Activated CD8-positive, alpha-beta T cell treated with anti-CD3 and anti-CD28 coated beads for 36 hours (primary cell): Measurements from ENCODE around the gene CRTC2. TPM values are rescaled to one million over a fixed set of nuclear protein-coding genes. Genes with fewer than 3 reads are reported as not detected.

ENCODE experiments used
- ATAC-seq: fragments of 200-7000 bp; cut with Tn5 transposase; one replicate; pipeline ENCODE4 v1.10.0; 2021; ENCODE audit warnings: mild to moderate bottlenecking, moderate library complexity
- CTCF ChIA-PET: fragments of 350-600 bp; sonication (Branson Sonifier 250); formaldehyde crosslinking; loops from one replicate; lab custom pipeline; 2021; ENCODE audit warnings: antibody characterized with exemption; lab: Charles Lee
- POLR2A ChIA-PET: fragments of 350-600 bp; sonication (Branson Sonifier 250); formaldehyde crosslinking; loops from one replicate; lab custom pipeline; 2021; ENCODE audit warnings: antibody characterized with exemption; lab: Charles Lee
- DNase-seq: peaks from one replicate; pipeline ENCODE4 v3.0.0-alpha.2; 2020
- H3K27ac Mint-ChIP-seq: one replicate; pipeline ENCODE4 v1.8.0; 2021; ENCODE audit warnings: mild to moderate bottlenecking, mixed read lengths
- H3K27me3 Mint-ChIP-seq: one replicate; pipeline ENCODE4 v1.8.0; 2021; ENCODE audit warnings: mixed read lengths
- H3K36me3 Mint-ChIP-seq: one replicate; pipeline ENCODE4 v1.8.0; 2021; ENCODE audit warnings: low read depth, mixed read lengths
- H3K4me1 Mint-ChIP-seq: one replicate; pipeline ENCODE4 v1.8.0; 2021; ENCODE audit warnings: low read depth, mixed read lengths
- H3K4me3 Mint-ChIP-seq: one replicate; pipeline ENCODE4 v1.8.0; 2021; ENCODE audit warnings: mild to moderate bottlenecking, moderate library complexity, mixed read lengths
- H3K9me3 Mint-ChIP-seq: one replicate; pipeline ENCODE4 v1.8.0; 2021; ENCODE audit warnings: mixed read lengths
- CTCF ChIP-seq: fragments of 200-600 bp; IDR thresholded peaks from one replicate; pipeline ENCODE4 v1.8.0; 2022; ENCODE audit warnings: antibody characterized with exemption, mild to moderate bottlenecking
- intact Hi-C: fragments of 100-400 bp; cut with micrococcal nuclease; formaldehyde crosslinking; loops from one replicate; pipeline ENCODE4 v1.10.0; 2022
- total RNA-seq, 2 experiments: library from RNA; stranded (reverse); gene quantifications; one replicate each; pipeline ENCODE4 v1.2.3, GENCODE V29; 2021

Gene CRTC2
- total RNA-seq, 2 experiments from 2014 or later, result 67.3 to 71.8 TPM

GRCh38 chr1:153939476-153939875 is 18.9 kb downstream of the CRTC2 start:
- no peak for TF ChIP-seq CTCF
- Mint-ChIP-seq H3K4me3 (no peak overlapping the region), H3K27me3 (no peaks in the 10 kb centered on the region), H3K27ac (no peak overlapping the region), H3K9me3 (no peaks in the 10 kb centered on the region), H3K4me1 (peaks cover 21% of the 10 kb centered on the region), H3K36me3 (peaks cover 63% of the 10 kb centered on the region)
- intact Hi-C loops, result no loop called here
- ChIA-PET POLR2A (interaction anchor here (1.0 to 8.9 kb wide), 5 partner anchors 11 to 51 kb away, joined by 4 to 126 read pairs (median 4); partner anchors contain the start of genes GATAD2B and RPS27), CTCF (interaction anchor here (1.0 to 1.4 kb wide), 2 partner anchors 10 to 17 kb away, joined by 3 to 4 read pairs; partner anchors contain the start of gene GATAD2B)
- ATAC-seq (no peak), DNase-seq (no peak)

GRCh38 chr1:153938996-153939395 is 19.4 kb downstream of the CRTC2 start:
- H3K4me3 Mint-ChIP-seq, result no peak overlapping the region
- H3K4me1 Mint-ChIP-seq, result peaks cover 17% of the 10 kb centered on the region
- ChIA-PET CTCF (interaction anchor here (1.4 kb wide), 1 partner anchor 10 kb away, joined by 4 read pairs; no protein-coding TSS in a partner anchor), POLR2A (interaction anchor here (1.1 to 8.9 kb wide), 4 partner anchors 10 to 51 kb away, joined by 4 to 126 read pairs (median 10); partner anchors contain the start of genes GATAD2B and RPS27)
- DNase-seq, result no peak
- peaks cover 60% of the 10 kb centered on the region for H3K36me3 Mint-ChIP-seq
- intact Hi-C loops, result no loop called here
- no peak overlapping the region for H3K27ac Mint-ChIP-seq
- TF ChIP-seq CTCF, result no peak
- ATAC-seq, result no peak
- no peaks in the 10 kb centered on the region for H3K27me3 Mint-ChIP-seq
- no peaks in the 10 kb centered on the region for H3K9me3 Mint-ChIP-seq

GRCh38 chr1:153937331-153937730 is 21.1 kb downstream of the CRTC2 start:
- ATAC-seq (no peak), DNase-seq (no peak)
- no peak overlapping the region for H3K27ac Mint-ChIP-seq
- no peaks in the 10 kb centered on the region for H3K27me3 Mint-ChIP-seq
- no peak for TF ChIP-seq CTCF
- ChIA-PET CTCF (no interaction called here), POLR2A (interaction anchor here (1.5 to 3.6 kb wide), 2 partner anchors 9 to 14 kb away, joined by 5 to 17 read pairs; no protein-coding TSS in a partner anchor)
- no peaks in the 10 kb centered on the region for H3K9me3 Mint-ChIP-seq
- H3K4me1 Mint-ChIP-seq, result peaks cover 6% of the 10 kb centered on the region
- no peak overlapping the region for H3K4me3 Mint-ChIP-seq
- peaks cover 54% of the 10 kb centered on the region for H3K36me3 Mint-ChIP-seq
- intact Hi-C loops, result no loop called here

- CTCF ChIA-PET, result no interaction called here
- ATAC-seq (no peak), DNase-seq (no peak)
- Mint-ChIP-seq H3K36me3 (peaks cover 52% of the 10 kb centered on the region), H3K9me3 (no peaks in the 10 kb centered on the region), H3K27ac (peak overlapping the region; percentile 13), H3K4me1 (peaks cover 6% of the 10 kb centered on the region), H3K4me3 (no peak overlapping the region), H3K27me3 (no peaks in the 10 kb centered on the region)
- intact Hi-C loops, result no loop called here
- no peak for TF ChIP-seq CTCF
- POLR2A ChIA-PET, result interaction anchor here (0.9 to 1.5 kb wide), 2 partner anchors 13 to 27 kb away, joined by 3 to 5 read pairs; partner anchors contain the start of gene SLC39A1
Observed at GRCh38 chr1:153936011-153936802, 22.2 kb downstream of the CRTC2 start.

- H3K36me3 Mint-ChIP-seq, result peaks cover 42% of the 10 kb centered on the region
- no peak overlapping the region for H3K27ac Mint-ChIP-seq
- H3K4me3 Mint-ChIP-seq, result no peak overlapping the region
- intact Hi-C loops, result no loop called here
- H3K4me1 Mint-ChIP-seq, result peaks cover under 1% of the 10 kb centered on the region
- no peak for TF ChIP-seq CTCF
- no peak for DNase-seq
- no peaks in the 10 kb centered on the region for H3K9me3 Mint-ChIP-seq
- H3K27me3 Mint-ChIP-seq, result no peaks in the 10 kb centered on the region
- ChIA-PET CTCF (interaction anchor here (1.0 kb wide), 1 partner anchor 12 kb away, joined by 3 read pairs; no protein-coding TSS in a partner anchor), POLR2A (interaction anchor here (0.8 to 1.7 kb wide), 5 partner anchors 9 to 15 kb away, joined by 3 to 13 read pairs (median 4); no protein-coding TSS in a partner anchor)
- ATAC-seq, result no peak
Observed at GRCh38 chr1:153934746-153935145, 23.7 kb downstream of the CRTC2 start.
